HepG2 (cell line): Measurements from ENCODE around the gene RPUSD4. TPM values are rescaled to one million over a fixed set of nuclear protein-coding genes. Genes with fewer than 3 reads are reported as not detected.

Source experiments
- HNRNPH1 ChIP-seq: fragments of 200-400 bp; formaldehyde crosslinking; optimal IDR thresholded peaks from 2 replicates; pipeline ENCODE3; 2017; ENCODE audit warnings: mild to moderate bottlenecking, low read depth, low read length
- RBAK ChIP-seq: sonication (generic); formaldehyde crosslinking; IDR thresholded peaks from 2 replicates; pipeline ENCODE4 v1.5.1; 2020; ENCODE audit warnings: mild to moderate bottlenecking, missing genetic modification reagents
- ZNF264 ChIP-seq: sonication (generic); formaldehyde crosslinking; IDR thresholded peaks from 2 replicates; pipeline ENCODE4 v1.4.0; 2020; ENCODE audit warnings: missing genetic modification reagents
- ZNF572 ChIP-seq: sonication (generic); formaldehyde crosslinking; IDR thresholded peaks from 2 replicates; pipeline ENCODE4 v1.5.1; 2020; ENCODE audit warnings: mild to moderate bottlenecking, missing genetic modification reagents
- ZSCAN31 ChIP-seq: sonication (generic); formaldehyde crosslinking; IDR thresholded peaks from 2 replicates; pipeline ENCODE4 v1.5.0; 2020; ENCODE audit warnings: low read depth, mild to moderate bottlenecking, missing genetic modification reagents
- polyA plus RNA-seq, 8 experiments: library from polyadenylated mRNA; depleted of rRNA in 3 of 8; stranded (reverse) in 7 of 8; unstranded in 1 of 8; fragments of >200 nt; fragmentation: Illumina TruSeq in 4 of 8; extraction: Trizol in 4 of 8; gene quantifications; 2 replicates each; pipeline versions ENCODE4 v1.2.1 to v1.2.3, GENCODE V29; 2011 to 2016; ENCODE audit warnings: low read depth in 4 of 8, missing spikeins in 1 of 8, mixed read lengths in 1 of 8; ENCODE audit not compliant: insufficient read depth in 1 of 8
- total RNA-seq, 5 experiments: library from RNA; depleted of rRNA; stranded (reverse); fragments of >200 nt; fragmentation: Illumina TruSeq; extraction: Trizol; gene quantifications; 2 replicates each; pipeline ENCODE4 v1.2.3, GENCODE V29; 2016; ENCODE audit warnings: low read depth in 1 of 5
- TF ChIP-seq, protein P1 (sequence below): sonication (generic); formaldehyde crosslinking; IDR thresholded peaks from 2 replicates; pipeline ENCODE4 v1.9.0; 2021; ENCODE audit warnings: mild to moderate bottlenecking, missing genetic modification reagents
- TF ChIP-seq, protein P2 (sequence below), 2 experiments: sonication (generic) in 1 of 2; formaldehyde crosslinking in 1 of 2; IDR thresholded peaks; 2 replicates each; pipeline versions ENCODE4 v1.4.0 to v1.6.1; 2016 to 2020; ENCODE audit warnings: borderline replicate concordance in 1 of 2, low read depth in 1 of 2, mild to moderate bottlenecking in 1 of 2, missing genetic modification reagents in 1 of 2
- TF ChIP-seq, protein P3 (sequence below): sonication (generic); formaldehyde crosslinking; IDR thresholded peaks from 2 replicates; pipeline ENCODE4 v1.8.1; 2023; ENCODE audit warnings: mild to moderate bottlenecking, moderate library complexity, missing genetic modification reagents
- TF ChIP-seq, protein P4 (sequence below): IDR thresholded peaks from 2 replicates; pipeline ENCODE4 v1.6.1; 2016; ENCODE audit warnings: low read depth
- TF ChIP-seq, protein P5 (sequence below): sonication (generic); formaldehyde crosslinking; IDR thresholded peaks from 2 replicates; pipeline ENCODE4 v1.4.0; 2020; ENCODE audit warnings: missing genetic modification reagents

RPUSD4 gene
- total and polyA plus RNA-seq, 2 of the 13 experiments (the other 11 are each of a cell fraction or from before 2014, with no cell fraction given) = 45.0 to 52.9 TPM

- TF ChIP-seq, protein P1, sequence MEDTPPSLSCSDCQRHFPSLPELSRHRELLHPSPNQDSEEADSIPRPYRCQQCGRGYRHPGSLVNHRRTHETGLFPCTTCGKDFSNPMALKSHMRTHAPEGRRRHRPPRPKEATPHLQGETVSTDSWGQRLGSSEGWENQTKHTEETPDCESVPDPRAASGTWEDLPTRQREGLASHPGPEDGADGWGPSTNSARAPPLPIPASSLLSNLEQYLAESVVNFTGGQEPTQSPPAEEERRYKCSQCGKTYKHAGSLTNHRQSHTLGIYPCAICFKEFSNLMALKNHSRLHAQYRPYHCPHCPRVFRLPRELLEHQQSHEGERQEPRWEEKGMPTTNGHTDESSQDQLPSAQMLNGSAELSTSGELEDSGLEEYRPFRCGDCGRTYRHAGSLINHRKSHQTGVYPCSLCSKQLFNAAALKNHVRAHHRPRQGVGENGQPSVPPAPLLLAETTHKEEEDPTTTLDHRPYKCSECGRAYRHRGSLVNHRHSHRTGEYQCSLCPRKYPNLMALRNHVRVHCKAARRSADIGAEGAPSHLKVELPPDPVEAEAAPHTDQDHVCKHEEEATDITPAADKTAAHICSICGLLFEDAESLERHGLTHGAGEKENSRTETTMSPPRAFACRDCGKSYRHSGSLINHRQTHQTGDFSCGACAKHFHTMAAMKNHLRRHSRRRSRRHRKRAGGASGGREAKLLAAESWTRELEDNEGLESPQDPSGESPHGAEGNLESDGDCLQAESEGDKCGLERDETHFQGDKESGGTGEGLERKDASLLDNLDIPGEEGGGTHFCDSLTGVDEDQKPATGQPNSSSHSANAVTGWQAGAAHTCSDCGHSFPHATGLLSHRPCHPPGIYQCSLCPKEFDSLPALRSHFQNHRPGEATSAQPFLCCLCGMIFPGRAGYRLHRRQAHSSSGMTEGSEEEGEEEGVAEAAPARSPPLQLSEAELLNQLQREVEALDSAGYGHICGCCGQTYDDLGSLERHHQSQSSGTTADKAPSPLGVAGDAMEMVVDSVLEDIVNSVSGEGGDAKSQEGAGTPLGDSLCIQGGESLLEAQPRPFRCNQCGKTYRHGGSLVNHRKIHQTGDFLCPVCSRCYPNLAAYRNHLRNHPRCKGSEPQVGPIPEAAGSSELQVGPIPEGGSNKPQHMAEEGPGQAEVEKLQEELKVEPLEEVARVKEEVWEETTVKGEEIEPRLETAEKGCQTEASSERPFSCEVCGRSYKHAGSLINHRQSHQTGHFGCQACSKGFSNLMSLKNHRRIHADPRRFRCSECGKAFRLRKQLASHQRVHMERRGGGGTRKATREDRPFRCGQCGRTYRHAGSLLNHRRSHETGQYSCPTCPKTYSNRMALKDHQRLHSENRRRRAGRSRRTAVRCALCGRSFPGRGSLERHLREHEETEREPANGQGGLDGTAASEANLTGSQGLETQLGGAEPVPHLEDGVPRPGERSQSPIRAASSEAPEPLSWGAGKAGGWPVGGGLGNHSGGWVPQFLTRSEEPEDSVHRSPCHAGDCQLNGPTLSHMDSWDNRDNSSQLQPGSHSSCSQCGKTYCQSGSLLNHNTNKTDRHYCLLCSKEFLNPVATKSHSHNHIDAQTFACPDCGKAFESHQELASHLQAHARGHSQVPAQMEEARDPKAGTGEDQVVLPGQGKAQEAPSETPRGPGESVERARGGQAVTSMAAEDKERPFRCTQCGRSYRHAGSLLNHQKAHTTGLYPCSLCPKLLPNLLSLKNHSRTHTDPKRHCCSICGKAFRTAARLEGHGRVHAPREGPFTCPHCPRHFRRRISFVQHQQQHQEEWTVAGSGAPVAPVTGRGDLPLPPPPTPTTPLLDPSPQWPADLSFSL (CRISPR knock-in tag) = peak; percentile 46; the same call in 1 of the 2 replicates
- TF ChIP-seq, protein P2, sequence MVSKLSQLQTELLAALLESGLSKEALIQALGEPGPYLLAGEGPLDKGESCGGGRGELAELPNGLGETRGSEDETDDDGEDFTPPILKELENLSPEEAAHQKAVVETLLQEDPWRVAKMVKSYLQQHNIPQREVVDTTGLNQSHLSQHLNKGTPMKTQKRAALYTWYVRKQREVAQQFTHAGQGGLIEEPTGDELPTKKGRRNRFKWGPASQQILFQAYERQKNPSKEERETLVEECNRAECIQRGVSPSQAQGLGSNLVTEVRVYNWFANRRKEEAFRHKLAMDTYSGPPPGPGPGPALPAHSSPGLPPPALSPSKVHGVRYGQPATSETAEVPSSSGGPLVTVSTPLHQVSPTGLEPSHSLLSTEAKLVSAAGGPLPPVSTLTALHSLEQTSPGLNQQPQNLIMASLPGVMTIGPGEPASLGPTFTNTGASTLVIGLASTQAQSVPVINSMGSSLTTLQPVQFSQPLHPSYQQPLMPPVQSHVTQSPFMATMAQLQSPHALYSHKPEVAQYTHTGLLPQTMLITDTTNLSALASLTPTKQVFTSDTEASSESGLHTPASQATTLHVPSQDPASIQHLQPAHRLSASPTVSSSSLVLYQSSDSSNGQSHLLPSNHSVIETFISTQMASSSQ (IDR thresholded peaks at IDR 0.05; ENCODE audit: low read depth) = 0 out of 2 replicates have a peak, but pooled peaks have one; percentile 12
- TF ChIP-seq, protein P2 (CRISPR knock-in tag; IDR thresholded peaks at IDR 0.05; ENCODE audit: borderline replicate concordance) = peak; percentile 72; the same call in 1 of the 2 replicates
- TF ChIP-seq, protein P3, sequence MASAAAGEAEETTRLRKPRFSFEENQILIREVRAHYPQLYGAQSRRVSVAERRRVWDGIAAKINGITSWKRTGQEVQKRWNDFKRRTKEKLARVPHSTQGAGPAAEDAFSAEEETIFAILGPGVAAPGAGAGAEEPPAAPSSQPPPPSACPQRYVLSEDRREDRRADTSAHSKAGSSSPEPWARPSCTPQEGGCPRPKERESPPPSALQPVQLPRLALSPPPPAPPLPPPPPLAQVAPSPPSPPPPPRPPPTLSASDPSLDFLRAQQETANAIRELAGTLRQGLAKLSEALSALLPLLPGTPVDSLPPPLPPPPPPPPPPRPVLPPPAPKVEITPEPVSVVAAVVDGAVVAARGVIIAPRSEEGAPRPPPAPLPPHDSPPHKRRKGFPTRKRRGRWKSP (CRISPR knock-in tag) = peak; percentile 20; the same call in 1 of the 2 replicates
- TF ChIP-seq ZNF572 (peak; percentile 79; the same call in 1 of the 2 replicates), HNRNPH1 (no peak), RBAK (no peak), ZNF264 (peak; percentile 96), ZSCAN31 (CRISPR knock-in tag) (peak; percentile 59; the same call in 1 of the 2 replicates)
- TF ChIP-seq, protein P4, sequence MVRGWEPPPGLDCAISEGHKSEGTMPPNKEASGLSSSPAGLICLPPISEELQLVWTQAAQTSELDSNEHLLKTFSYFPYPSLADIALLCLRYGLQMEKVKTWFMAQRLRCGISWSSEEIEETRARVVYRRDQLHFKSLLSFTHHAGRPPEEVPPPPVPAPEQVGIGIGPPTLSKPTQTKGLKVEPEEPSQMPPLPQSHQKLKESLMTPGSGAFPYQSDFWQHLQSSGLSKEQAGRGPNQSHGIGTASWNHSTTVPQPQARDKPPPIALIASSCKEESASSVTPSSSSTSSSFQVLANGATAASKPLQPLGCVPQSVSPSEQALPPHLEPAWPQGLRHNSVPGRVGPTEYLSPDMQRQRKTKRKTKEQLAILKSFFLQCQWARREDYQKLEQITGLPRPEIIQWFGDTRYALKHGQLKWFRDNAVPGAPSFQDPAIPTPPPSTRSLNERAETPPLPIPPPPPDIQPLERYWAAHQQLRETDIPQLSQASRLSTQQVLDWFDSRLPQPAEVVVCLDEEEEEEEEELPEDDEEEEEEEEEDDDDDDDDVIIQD (CRISPR knock-in tag) = peak; percentile 60; the same call in 1 of the 2 replicates
- TF ChIP-seq, protein P5, sequence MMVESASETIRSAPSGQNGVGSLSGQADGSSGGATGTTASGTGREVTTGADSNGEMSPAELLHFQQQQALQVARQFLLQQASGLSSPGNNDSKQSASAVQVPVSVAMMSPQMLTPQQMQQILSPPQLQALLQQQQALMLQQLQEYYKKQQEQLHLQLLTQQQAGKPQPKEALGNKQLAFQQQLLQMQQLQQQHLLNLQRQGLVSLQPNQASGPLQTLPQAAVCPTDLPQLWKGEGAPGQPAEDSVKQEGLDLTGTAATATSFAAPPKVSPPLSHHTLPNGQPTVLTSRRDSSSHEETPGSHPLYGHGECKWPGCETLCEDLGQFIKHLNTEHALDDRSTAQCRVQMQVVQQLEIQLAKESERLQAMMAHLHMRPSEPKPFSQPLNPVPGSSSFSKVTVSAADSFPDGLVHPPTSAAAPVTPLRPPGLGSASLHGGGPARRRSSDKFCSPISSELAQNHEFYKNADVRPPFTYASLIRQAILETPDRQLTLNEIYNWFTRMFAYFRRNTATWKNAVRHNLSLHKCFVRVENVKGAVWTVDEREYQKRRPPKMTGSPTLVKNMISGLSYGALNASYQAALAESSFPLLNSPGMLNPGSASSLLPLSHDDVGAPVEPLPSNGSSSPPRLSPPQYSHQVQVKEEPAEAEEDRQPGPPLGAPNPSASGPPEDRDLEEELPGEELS = peak; percentile 80
These were observed 22.1 kb downstream of the RPUSD4 start (continued) for GRCh38 chr11:126189109-126189929.
